OCI-LY7 (cell line): ENCODE data around the gene PMVK. TPM values are rescaled to one million over a fixed set of nuclear protein-coding genes. Genes with fewer than 3 reads are reported as not detected.

Source experiments
- BruUV-seq: library from RNA; stranded (reverse); fragments of 400-500 nt; replicated peaks from 2 replicates; lab custom pipeline; 2021; lab: Mats Ljungman, UMichigan
- CTCF ChIA-PET: fragments of 300-600 bp; sonication (Branson Sonifier 250); formaldehyde crosslinking; loops from one replicate; lab custom pipeline; 2022; ENCODE audit warnings: antibody characterized with exemption; ENCODE audit not compliant: unreplicated experiment; lab: Charles Lee
- POLR2A ChIA-PET: fragments of 300-600 bp; sonication (Branson Sonifier 250); formaldehyde crosslinking; loops from one replicate; lab custom pipeline; 2022; ENCODE audit warnings: antibody characterized with exemption; lab: Charles Lee
- DNase-seq: peaks from one replicate; pipeline ENCODE4 v3.0.0-alpha.2; 2015; ENCODE audit warnings: low spot score
- H2AFZ ChIP-seq: fragments of 200-600 bp; sonication (generic), shearing (Covaris generic); 2 replicates; pipeline ENCODE4 v1.6.1; 2014; ENCODE audit warnings: mild to moderate bottlenecking, antibody characterized with exemption, low read length, moderate library complexity
- H3K27ac ChIP-seq: fragments of 200-600 bp; sonication (generic); 2 replicates; pipeline ENCODE4 v1.5.1; 2014; ENCODE audit warnings: mixed run types, low read depth, mild to moderate bottlenecking, moderate library complexity, low read length, inconsistent platforms; ENCODE audit not compliant: poor library complexity, severe bottlenecking
- H3K36me3 ChIP-seq: fragments of 200-600 bp; sonication (generic); 2 replicates; pipeline ENCODE4 v1.6.1; 2014; ENCODE audit warnings: mild to moderate bottlenecking, antibody characterized with exemption, low read length, moderate library complexity, mixed read lengths; ENCODE audit not compliant: insufficient read depth
- H3K4me1 ChIP-seq: fragments of 200-600 bp; sonication (generic); 2 replicates; pipeline ENCODE4 v1.5.1; 2014; ENCODE audit warnings: mild to moderate bottlenecking, low read length; ENCODE audit not compliant: insufficient read depth, poor library complexity, severe bottlenecking
- H3K4me2 ChIP-seq: fragments of 200-600 bp; sonication (generic); 2 replicates; pipeline ENCODE4 v1.6.1; 2014; ENCODE audit warnings: mild to moderate bottlenecking, low read length
- H3K4me3 ChIP-seq: fragments of 200-600 bp; sonication (generic); 2 replicates; pipeline ENCODE4 v1.5.1; 2014; ENCODE audit warnings: mild to moderate bottlenecking, low read depth, low read length; ENCODE audit not compliant: poor library complexity, severe bottlenecking
- H3K79me2 ChIP-seq: fragments of 200-600 bp; sonication (generic); 2 replicates; pipeline ENCODE4 v1.6.1; 2016; ENCODE audit warnings: low read depth, mild to moderate bottlenecking, low read length, moderate library complexity, mixed read lengths; ENCODE audit not compliant: insufficient read depth
- H3K9me2 ChIP-seq: fragments of 200-600 bp; sonication (generic); 2 replicates; pipeline ENCODE4 v1.6.1; 2016; ENCODE audit warnings: mild to moderate bottlenecking, low read length, mixed read lengths; ENCODE audit not compliant: insufficient read depth
- H3K9me3 ChIP-seq: fragments of 200-600 bp; sonication (generic); 2 replicates; pipeline ENCODE4 v1.6.1; 2014; ENCODE audit warnings: mild to moderate bottlenecking, mixed run types, low read length, mixed read lengths
- H4K20me1 ChIP-seq: fragments of 200-600 bp; sonication (generic); 2 replicates; pipeline ENCODE4 v1.6.1; 2014; ENCODE audit warnings: mild to moderate bottlenecking, antibody characterized with exemption, low read length, moderate library complexity, mixed read lengths; ENCODE audit not compliant: insufficient read depth
- EZH2phosphoT487 ChIP-seq: fragments of 200-600 bp; sonication (generic); IDR thresholded peaks from 2 replicates; pipeline ENCODE4 v1.6.1; 2018; ENCODE audit warnings: low read depth, borderline replicate concordance, mild to moderate bottlenecking, mixed run types, antibody characterized with exemption, low read length, moderate library complexity, mixed read lengths
- intact Hi-C: fragments of 100-400 bp; cut with micrococcal nuclease; formaldehyde crosslinking; loops from one replicate; pipeline ENCODE4 v1.10.0; 2022; ENCODE audit not compliant: unreplicated experiment
- total RNA-seq, 2 experiments: library from RNA; depleted of rRNA in 1 of 2; stranded (reverse); fragments of >200 nt in 1 of 2; shearing (Covaris generic) in 1 of 2; gene quantifications; 2 replicates each; pipeline ENCODE4 v1.2.3, GENCODE V29; 2014 to 2022
- TF ChIP-seq, protein P1 (sequence below): fragments of 200-600 bp; sonication (generic); conservative IDR thresholded peaks from 2 replicates; pipeline ENCODE4 v1.5.1; 2014; ENCODE audit warnings: mild to moderate bottlenecking, antibody characterized with exemption, low read length, moderate library complexity, mixed read lengths

PMVK gene
- total RNA-seq, 2 experiments from 2014 or later = 16.3 to 54.0 TPM

DNA sequence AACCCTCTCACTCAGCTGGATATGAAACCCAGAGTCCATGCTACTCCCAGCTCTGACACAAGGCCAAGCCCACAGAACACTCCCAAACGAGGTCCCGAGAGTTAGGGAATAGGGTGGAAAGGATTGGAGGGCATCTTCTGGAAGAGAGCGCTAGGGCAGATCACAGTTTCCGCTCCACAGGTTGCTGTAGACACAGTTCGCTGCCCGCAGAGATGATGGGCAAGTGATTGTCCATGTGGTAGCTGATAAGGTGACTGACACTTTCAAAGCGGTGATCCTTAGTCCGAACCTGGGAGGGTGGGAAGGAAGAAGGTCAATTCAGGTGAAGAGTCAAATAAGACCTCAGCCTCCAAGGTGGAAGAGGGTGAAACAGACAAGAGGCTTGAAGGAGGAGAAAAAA lies 27.1 kb upstream of the PMVK start:
- H3K36me3 ChIP-seq = peaks cover 74% of the 10 kb centered on the region
- peaks cover 19% of the 10 kb centered on the region for H3K4me1 ChIP-seq
- DNase-seq = no peak
- H3K79me2 ChIP-seq = peaks cover 21% of the 10 kb centered on the region
- intact Hi-C loops = loop anchor here (5.0 kb wide), 1 partner anchor 99 kb away; the partner anchor contains the start of gene EFNA4
- ChIA-PET CTCF (no interaction called here), POLR2A (no interaction called here)
- H3K9me3 ChIP-seq = no peaks in the 10 kb centered on the region
- H3K27ac ChIP-seq = no peak overlapping the region
- H3K9me2 ChIP-seq = no peaks in the 10 kb centered on the region
- no peak overlapping the region; the same call in 1 of the 2 replicates for H3K4me2 ChIP-seq
- no TSS peak for BruUV-seq
- no peak overlapping the region for H2AFZ ChIP-seq
- 0 out of 2 replicates have a peak, but pooled peaks cover 4% of the 10 kb centered on the region for H4K20me1 ChIP-seq
- no peak overlapping the region for H3K4me3 ChIP-seq
- TF ChIP-seq, protein P1, sequence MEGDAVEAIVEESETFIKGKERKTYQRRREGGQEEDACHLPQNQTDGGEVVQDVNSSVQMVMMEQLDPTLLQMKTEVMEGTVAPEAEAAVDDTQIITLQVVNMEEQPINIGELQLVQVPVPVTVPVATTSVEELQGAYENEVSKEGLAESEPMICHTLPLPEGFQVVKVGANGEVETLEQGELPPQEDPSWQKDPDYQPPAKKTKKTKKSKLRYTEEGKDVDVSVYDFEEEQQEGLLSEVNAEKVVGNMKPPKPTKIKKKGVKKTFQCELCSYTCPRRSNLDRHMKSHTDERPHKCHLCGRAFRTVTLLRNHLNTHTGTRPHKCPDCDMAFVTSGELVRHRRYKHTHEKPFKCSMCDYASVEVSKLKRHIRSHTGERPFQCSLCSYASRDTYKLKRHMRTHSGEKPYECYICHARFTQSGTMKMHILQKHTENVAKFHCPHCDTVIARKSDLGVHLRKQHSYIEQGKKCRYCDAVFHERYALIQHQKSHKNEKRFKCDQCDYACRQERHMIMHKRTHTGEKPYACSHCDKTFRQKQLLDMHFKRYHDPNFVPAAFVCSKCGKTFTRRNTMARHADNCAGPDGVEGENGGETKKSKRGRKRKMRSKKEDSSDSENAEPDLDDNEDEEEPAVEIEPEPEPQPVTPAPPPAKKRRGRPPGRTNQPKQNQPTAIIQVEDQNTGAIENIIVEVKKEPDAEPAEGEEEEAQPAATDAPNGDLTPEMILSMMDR = no peak
- no peak for TF ChIP-seq EZH2phosphoT487

DNA sequence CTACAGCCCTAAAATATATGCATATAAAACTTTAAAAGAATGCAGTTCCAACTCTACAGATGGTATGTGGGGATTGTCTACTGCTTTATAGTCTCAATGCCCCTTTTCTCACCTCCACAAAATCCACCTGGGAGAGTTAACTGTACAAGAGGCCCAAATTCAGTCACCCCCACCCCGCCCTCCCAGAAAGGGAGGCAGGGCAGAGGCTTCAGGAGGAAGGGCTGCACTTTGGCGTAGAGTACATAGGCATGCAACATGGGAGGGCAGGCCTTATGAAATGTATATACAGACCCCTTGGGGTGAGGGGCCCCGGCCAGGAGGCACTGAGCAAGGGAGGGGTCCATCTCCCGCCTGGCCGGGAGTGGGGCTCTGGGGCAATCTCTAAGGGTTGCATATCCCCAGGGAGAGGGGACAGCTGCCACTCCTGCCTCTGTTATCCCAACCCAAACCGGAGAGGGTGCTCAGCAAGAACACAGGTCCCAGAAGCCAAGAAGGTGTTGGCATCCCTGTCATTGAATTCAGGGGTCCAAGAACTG lies 26.3 kb upstream of the PMVK start:
- Histone ChIP-seq H3K9me2 (no peaks in the 10 kb centered on the region), H3K4me1 (peaks cover 24% of the 10 kb centered on the region), H3K79me2 (peaks cover 21% of the 10 kb centered on the region), H3K27ac (peak overlapping the region; percentile 77), H3K9me3 (no peaks in the 10 kb centered on the region), H3K36me3 (peaks cover 75% of the 10 kb centered on the region), H3K4me2 (peak overlapping the region; percentile 88), H2AFZ (no peak overlapping the region), H3K4me3 (peak overlapping the region; percentile 82), H4K20me1 (0 out of 2 replicates have a peak, but pooled peaks cover 4% of the 10 kb centered on the region)
- BruUV-seq = no TSS peak
- TF ChIP-seq EZH2phosphoT487 = no peak
- TF ChIP-seq, protein P1 = no peak
- no peak for DNase-seq
- intact Hi-C loops = loop anchor here (5.0 kb wide), 1 partner anchor 99 kb away; the partner anchor contains the start of gene EFNA4
- POLR2A ChIA-PET = no interaction called here
- CTCF ChIA-PET = no interaction called here

DNA sequence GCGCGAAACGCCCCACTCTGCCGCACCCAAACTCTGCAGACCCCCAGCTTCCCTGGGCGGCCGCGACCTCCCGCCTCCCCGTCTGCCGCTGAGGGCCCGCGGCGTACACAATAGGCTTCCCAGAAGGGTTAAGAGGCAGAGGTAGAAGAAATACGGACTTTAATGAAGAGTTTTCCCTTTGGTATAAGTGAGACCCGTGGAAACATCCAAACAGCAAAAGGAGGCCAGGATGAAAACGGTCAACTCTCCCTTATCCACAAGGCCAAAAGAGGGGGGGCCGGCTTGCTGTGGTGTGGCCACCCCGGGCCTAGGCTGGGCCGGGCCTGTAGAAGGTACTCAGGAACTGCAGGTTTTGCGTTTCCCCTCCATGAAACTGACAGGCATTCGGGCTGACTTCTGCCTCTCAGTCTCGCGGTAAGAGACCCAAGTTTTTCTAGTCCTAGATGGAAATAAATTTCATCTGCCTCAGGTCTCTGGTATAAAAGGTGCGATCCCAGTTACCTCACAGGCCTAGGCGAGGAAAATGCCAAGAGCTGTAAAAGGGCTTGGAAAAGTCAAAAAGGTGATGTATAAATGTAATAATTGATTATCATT lies 25.7 kb upstream of the PMVK start:
- no peaks in the 10 kb centered on the region for H3K9me3 ChIP-seq
- intact Hi-C loops = loop anchor here (5.0 kb wide), 1 partner anchor 100 kb away; the partner anchor contains the start of gene EFNA4
- H2AFZ ChIP-seq = peak overlapping the region; percentile 61; the same call in 1 of the 2 replicates
- H3K4me2 ChIP-seq = peak overlapping the region; percentile 88
- H3K4me1 ChIP-seq = peaks cover 27% of the 10 kb centered on the region
- TF ChIP-seq EZH2phosphoT487 = no peak
- TF ChIP-seq, protein P1 = peak; percentile 5; the same call in 1 of the 2 replicates
- peaks cover 21% of the 10 kb centered on the region for H3K79me2 ChIP-seq
- H3K27ac ChIP-seq = peak overlapping the region; percentile 77
- H3K9me2 ChIP-seq = no peaks in the 10 kb centered on the region
- peak overlapping the region; percentile 82 for H3K4me3 ChIP-seq
- H3K36me3 ChIP-seq = peaks cover 75% of the 10 kb centered on the region
- peak; percentile 65 for DNase-seq
- POLR2A ChIA-PET = interaction anchor here (1.5 kb wide), 1 partner anchor 21 kb away, joined by 4 read pairs; the partner anchor contains the start of gene FLAD1
- BruUV-seq = TSS peak; percentile 85
- H4K20me1 ChIP-seq = 0 out of 2 replicates have a peak, but pooled peaks cover 4% of the 10 kb centered on the region
- CTCF ChIA-PET = no interaction called here
